Right renal pelvis (tissue), 4 donors: ENCODE results near the gene SRPK1. TPM values are rescaled to one million over a fixed set of nuclear protein-coding genes. Genes with fewer than 3 reads are reported as not detected.
A peak's percentile ranks its signal among the peaks of the same experiment; 100 is the strongest.
"Not testable (repeated sequence)": the region's sequence is repeated elsewhere in the genome, so short reads cannot be mapped to it uniquely, and the experiment has no call there.

ENCODE experiments used
- DNase-seq, 4 donors: peaks; one replicate each; pipeline ENCODE4 v3.0.0-alpha.2; 2013; ENCODE audit warnings: low read depth in 4 of 4, low spot score in 3 of 4, missing footprints in 1 of 4
- polyA plus RNA-seq, 4 donors: library from polyadenylated mRNA; unstranded; fragments of 120-200 nt; gene quantifications; one replicate each; pipeline ENCODE4 v1.2.1, GENCODE V29; 2013; ENCODE audit not compliant: insufficient read length in 4 of 4

The SRPK1 gene
- 10 to 100 TPM; 40.3 to 51.9 (median 49.4) TPM for polyA plus RNA-seq

GRCh38 chr6:35920793-35921732 is at the start of gene SRPK1:
Gene SRPK1, minus strand, starts transcription at chr6:35921098. Its CDS starts 42 bp downstream, at chr6:35921056.
- peak; percentile 66 to 81 (median 78) for DNase-seq

DNA sequence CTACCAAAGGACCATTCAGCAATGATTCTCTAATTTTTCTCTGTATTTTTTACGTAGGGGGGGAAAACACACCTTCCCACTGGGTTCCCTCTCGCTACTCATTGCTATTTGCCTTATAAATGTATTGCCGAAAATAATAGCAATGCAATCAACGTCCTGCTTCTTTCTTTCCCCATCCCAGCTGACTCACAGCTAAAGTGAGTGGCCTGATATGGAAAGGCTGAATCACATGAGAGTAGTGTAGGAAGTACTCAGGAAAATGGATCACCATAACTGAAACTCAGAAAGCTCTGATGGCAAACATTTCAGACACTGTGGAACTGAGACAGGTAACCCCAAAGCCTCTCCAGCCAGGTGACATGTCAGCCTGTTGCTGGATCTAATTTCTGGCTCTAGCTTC is 49.3 kb upstream of the SRPK1 start:
- no peak for DNase-seq

DNA sequence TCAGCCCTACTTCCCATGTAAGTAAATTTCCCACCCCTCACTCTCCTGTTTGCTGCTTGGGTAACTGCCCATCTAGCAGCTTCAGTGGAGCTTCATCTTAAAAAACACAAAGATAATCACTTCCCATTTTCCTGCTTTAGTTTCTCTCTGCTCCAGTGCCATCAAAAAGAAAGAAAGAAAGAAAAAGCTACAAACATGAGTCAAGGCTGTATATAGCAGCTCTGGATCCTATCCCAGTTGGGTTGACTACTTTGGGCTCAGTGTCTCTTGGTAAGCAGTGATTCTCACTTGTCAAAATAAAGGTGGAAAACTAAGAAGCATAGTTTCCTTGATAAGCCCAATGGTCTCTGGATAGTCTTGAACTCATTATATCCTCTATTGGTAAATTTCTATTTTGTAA is 48.7 kb upstream of the SRPK1 start:
- DNase-seq = no peak

DNA sequence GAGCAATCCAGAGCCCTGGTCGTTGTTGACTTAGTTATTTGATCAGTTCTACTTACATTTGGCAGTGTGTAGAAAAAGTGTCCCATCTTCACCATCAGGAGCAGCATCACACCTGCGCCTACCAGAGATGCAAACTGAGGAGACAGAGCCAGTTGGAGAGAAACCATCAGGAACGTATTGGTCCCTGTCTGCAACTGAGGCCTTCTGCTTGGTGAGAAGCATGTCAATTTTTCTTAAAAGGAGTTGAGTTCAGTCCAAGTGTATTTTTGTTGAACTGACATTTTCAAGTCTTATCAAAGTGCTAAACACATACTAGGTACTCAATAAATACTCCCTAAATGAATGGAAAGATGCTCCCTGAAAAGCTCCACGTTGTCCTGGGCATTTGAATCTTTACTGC is 47.9 kb upstream of the SRPK1 start:
- no peak for DNase-seq

DNA sequence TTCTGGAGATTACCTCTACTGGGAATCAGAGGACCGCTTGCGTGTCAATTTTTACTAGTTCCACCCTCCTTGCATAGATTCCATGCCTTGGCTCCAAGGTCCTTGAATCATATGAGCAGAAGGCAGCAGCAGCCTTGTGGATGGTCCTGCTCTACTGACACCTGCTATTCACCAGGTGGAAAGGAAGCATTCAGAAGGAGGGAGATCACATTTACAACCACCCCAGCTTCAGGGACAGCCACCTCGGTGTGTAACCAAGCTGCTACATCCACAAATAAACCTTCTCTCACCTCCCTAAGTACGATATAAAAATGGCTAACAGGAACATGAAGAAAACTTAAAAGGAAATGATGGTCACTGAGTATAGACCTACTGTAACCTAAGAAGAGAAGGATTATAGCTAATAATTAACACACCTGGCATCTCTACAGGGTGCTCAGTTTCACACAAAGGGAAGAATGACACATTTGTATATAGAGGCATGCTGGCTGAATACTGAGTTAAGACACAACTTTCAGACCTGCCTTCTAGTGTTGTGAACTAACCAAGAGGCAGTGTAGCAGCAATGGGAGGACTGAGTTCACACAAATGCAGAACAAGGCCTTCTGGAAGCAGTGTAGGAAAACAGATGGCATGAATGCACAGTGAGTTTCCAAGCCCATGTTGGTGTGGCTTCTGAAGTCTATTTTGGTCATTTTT is 46.3 kb upstream of the SRPK1 start:
- DNase-seq = no peak

GRCh38 chr6:35962779-35963560 is 42.1 kb upstream of the SRPK1 start:
- no peak for DNase-seq

DNA sequence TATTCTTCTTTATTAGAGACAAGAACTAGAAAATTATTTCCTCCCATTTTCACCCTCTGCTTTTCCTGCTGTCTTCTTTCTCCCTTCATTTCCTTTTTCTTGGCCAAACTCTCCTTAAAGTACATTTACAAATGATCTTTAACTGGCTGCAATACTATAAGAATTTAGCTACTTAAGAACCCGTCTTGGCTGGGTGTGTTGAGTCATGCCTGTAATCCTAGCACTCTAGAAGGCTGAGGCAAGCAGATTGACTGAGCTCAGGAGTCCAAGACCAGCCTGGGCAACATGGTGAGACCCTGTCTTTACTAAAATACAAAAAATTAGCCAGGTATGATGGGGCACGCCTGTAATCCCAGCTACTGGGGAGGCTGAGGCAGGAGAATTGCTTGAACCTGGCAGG is 39.3 kb upstream of the SRPK1 start:
- DNase-seq = no peak

GRCh38 chr6:35955970-35956369 is 35.1 kb upstream of the SRPK1 start:
- DNase-seq = no peak

DNA sequence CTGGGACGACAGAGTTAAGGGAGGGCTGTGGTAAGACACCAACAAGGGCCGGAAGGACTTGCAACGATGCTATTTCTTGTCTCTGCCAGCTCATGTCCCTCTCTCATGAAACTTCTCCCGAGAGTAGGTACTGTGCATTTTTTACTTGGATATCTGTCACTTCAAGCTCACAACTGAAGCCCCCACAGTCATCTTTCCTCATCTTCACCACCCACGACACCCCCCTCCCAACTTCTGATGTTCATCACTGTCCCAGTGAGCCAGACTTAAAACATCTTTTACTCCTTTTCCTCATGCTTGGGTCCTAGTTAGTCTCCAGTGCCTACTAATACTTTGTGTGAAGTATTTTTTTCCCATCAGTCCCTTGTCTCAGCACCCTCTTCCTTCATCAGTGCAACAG is 34.6 kb upstream of the SRPK1 start:
- DNase-seq = no peak

GRCh38 chr6:35955071-35955470 is 34.2 kb upstream of the SRPK1 start:
- DNase-seq = no peak

DNA sequence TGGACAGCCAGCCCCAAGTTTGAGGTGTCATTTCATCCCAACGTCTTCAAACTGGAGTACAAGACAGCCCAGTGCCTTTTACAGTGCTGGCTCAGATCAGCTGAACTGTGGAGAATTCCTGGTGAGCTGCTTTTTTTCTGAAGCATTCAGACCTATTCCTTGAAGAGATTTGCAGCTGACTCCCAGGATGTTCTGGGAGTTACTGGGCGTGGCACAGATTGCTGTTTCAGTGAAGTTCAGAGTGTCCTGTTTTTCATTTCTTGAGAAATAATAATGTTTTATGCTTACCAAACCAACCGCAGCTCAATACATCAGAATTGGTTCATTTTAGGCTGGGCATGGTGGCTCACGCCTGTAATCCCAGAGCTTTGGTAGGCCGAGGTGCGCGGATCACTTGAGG is 33.4 kb upstream of the SRPK1 start:
- no peak for DNase-seq

GRCh38 chr6:35948725-35949124 is 27.8 kb upstream of the SRPK1 start:
- DNase-seq = no peak

- no peak for DNase-seq
Observed at GRCh38 chr6:35945650-35946025, 24.7 kb upstream of the SRPK1 start.

GRCh38 chr6:35943390-35943789 is 22.5 kb upstream of the SRPK1 start:
- no peak for DNase-seq

DNA sequence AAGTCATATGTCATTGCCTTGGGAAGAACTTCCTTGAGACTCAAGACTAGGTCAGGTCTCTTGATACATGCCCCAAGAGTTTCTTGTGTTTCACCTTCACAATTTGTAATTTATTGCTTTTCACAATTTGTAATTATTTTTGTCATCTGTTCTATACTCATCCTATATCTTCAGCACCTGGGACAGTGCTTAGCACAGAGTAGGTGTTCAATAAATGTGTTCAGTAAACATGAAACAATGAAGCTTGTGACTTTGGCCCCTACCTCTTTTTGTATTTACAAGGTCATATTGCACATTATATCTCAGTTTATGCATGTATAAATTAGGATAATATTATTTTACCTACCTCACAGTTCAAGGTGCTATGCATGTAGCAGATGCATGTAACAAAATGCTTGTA is 21.5 kb upstream of the SRPK1 start:
- no peak for DNase-seq

GRCh38 chr6:35941170-35941569 is 20.3 kb upstream of the SRPK1 start:
- not testable (repeated sequence) for DNase-seq

DNA sequence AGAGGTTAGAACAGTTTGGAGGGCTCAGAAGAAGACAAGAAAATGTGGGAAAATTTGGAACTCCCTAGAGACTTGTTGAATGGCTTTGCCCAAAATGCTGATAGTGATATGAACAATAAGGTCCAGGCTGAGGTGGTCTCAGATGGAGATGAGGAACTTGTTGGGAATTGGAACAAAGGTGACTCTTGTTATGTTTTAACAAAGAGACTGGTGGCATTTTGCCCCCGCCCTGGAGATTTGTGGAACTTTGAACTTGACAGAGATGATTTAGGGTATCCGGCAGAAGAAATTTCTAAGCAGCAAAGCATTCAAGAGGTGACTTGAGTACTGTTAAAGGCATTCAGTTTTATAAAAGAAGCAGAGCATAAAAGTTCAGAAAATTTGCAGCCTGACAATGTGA is 19.1 kb upstream of the SRPK1 start:
- not testable (repeated sequence) for DNase-seq

GRCh38 chr6:35939259-35939658 is 18.4 kb upstream of the SRPK1 start:
- DNase-seq = not testable (repeated sequence)

GRCh38 chr6:35936681-35937359 is 15.9 kb upstream of the SRPK1 start:
- DNase-seq = no peak

DNA sequence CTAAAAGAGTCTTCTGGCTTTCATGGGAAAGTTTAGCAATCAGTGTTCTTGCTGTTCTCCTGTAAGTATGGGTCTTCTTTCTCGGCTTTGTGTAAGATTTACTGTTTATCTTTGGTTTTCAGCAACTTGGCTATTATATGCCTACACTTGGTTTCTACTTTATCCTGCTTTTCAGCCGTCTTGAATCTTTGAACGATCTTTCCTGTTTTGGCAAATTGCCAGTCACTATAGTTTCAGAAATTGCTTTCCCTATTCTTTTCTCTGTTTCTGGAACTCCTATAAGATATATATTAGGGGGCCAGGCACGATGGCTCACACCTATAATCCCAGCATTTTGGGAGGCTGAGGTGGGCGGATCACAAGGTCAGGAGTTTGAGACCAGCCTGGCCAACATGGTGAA is 14.6 kb upstream of the SRPK1 start:
- DNase-seq = no peak
